Activated CD4-positive, alpha-beta T cell treated with anti-CD3 and anti-CD28 coated beads, Interleukin-2, Interleukin-6, amounts not matched to agents 100 ng/mL and 50 ng/mL, durations not matched to agents 16 hours and 8 hours (primary cell): ENCODE data around the gene ASTN2.

Source experiments
- DNase-seq: peaks from one replicate; pipeline ENCODE4 v3.0.0-alpha.2; 2020

Gene ASTN2

GRCh38 chr9:117359910-117360309 is 54.9 kb downstream of the ASTN2 start:
- no peak for DNase-seq

GRCh38 chr9:117355542-117355941 is 59.3 kb downstream of the ASTN2 start:
- DNase-seq: no peak

GRCh38 chr9:117354997-117355396 is 59.9 kb downstream of the ASTN2 start:
- DNase-seq: no peak

- DNase-seq: no peak
These were observed 60.5 kb downstream of the ASTN2 start for GRCh38 chr9:117354244-117354847.

- DNase-seq: no peak
These were observed 69.8 kb downstream of the ASTN2 start for GRCh38 chr9:117344892-117345660.

GRCh38 chr9:117343427-117343826 is 71.4 kb downstream of the ASTN2 start:
- DNase-seq: no peak

GRCh38 chr9:117341151-117341550 is 73.7 kb downstream of the ASTN2 start:
- no peak for DNase-seq

- no peak for DNase-seq
These were observed 74.4 kb downstream of the ASTN2 start for GRCh38 chr9:117340422-117340821.

- DNase-seq: no peak
These were observed 78.9 kb downstream of the ASTN2 start for GRCh38 chr9:117335837-117336433.

- no peak for DNase-seq
These were observed 80.8 kb downstream of the ASTN2 start for GRCh38 chr9:117334101-117334500.

GRCh38 chr9:117325831-117326230 is 89.0 kb downstream of the ASTN2 start:
- no peak for DNase-seq

- DNase-seq: no peak
These were observed 89.6 kb downstream of the ASTN2 start for GRCh38 chr9:117325110-117325731.

- DNase-seq: no peak
These were observed 91.5 kb downstream of the ASTN2 start for GRCh38 chr9:117323390-117323789.

- DNase-seq: no peak
These were observed 97.7 kb downstream of the ASTN2 start for GRCh38 chr9:117317192-117317591.

GRCh38 chr9:117315236-117315635 is 99.6 kb downstream of the ASTN2 start:
- no peak for DNase-seq

GRCh38 chr9:117313989-117314388 is 100.9 kb downstream of the ASTN2 start:
- DNase-seq: no peak

- no peak for DNase-seq
These were observed 107.2 kb downstream of the ASTN2 start for GRCh38 chr9:117307701-117308100.

- no peak for DNase-seq
These were observed 108.8 kb downstream of the ASTN2 start for GRCh38 chr9:117306032-117306431.

GRCh38 chr9:117305454-117305853 is 109.4 kb downstream of the ASTN2 start:
- no peak for DNase-seq

GRCh38 chr9:117304549-117304948 is 110.3 kb downstream of the ASTN2 start:
- no peak for DNase-seq

- no peak for DNase-seq
These were observed 111.1 kb downstream of the ASTN2 start for GRCh38 chr9:117303643-117304230.

- no peak for DNase-seq
These were observed 112.4 kb downstream of the ASTN2 start for GRCh38 chr9:117302487-117302886.

- no peak for DNase-seq
These were observed 114.3 kb downstream of the ASTN2 start for GRCh38 chr9:117300371-117301110.
